OCI-LY1 (cell line): Measurements from ENCODE around the gene ZBED5.

Experiments used
- CTCF ChIP-seq: fragments of 200-600 bp; sonication (generic), shearing (Covaris generic); IDR thresholded peaks from 2 replicates; pipeline ENCODE4 v1.5.1; 2017; ENCODE audit warnings: mild to moderate bottlenecking, antibody characterized with exemption, low read length, moderate library complexity, mixed read lengths
- EZH2 ChIP-seq: fragments of 200-600 bp; sonication (generic), shearing (Covaris generic); IDR thresholded peaks from 2 replicates; pipeline ENCODE4 v1.8.0; 2017; ENCODE audit warnings: borderline replicate concordance, mixed run types, mild to moderate bottlenecking, antibody characterized with exemption, low read length, moderate library complexity, mixed read lengths

GRCh38 chr11:10900681-10901415, 43.0 kb upstream of the ZBED5 start:
- no peak for TF ChIP-seq CTCF
- no peak for TF ChIP-seq EZH2
